Hematopoietic multipotent progenitor cell treated with erythropoietin and hydrocortisone succinate and interleukin-3 and kit ligand, for 4 days (in vitro differentiated cells): ENCODE data around the gene TENM4.

ENCODE experiments used
- DNase-seq: peaks from one replicate; pipeline ENCODE4 v3.0.0-alpha.2; 2015

TENM4 gene

GRCh38 chr11:79440571-79441460, at the start of gene TENM4:
Gene TENM4 (minus strand): TSS chr11:79441030. CDS start chr11:79069944, 371,086 bp downstream.
- peak; percentile 30 for DNase-seq

DNA sequence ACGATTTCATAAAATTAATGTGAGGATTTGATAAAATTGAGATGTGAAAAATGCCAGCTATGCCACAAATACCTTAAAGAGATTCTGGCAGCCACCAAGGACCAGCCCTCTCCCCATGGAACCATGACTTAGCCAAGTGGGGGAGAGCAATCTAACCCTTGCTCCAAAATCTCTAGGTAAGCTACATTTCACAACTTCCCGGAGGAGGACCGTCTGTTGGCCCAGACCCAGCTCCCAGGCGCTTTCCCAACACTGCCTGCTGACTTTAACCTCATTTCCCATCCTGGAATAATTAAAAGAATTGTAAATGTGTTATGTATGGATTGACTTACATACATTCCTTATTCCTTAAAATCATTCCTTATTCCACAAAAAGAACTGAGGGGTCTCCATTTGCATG, 47.5 kb upstream of the TENM4 start:
- no peak for DNase-seq

DNA sequence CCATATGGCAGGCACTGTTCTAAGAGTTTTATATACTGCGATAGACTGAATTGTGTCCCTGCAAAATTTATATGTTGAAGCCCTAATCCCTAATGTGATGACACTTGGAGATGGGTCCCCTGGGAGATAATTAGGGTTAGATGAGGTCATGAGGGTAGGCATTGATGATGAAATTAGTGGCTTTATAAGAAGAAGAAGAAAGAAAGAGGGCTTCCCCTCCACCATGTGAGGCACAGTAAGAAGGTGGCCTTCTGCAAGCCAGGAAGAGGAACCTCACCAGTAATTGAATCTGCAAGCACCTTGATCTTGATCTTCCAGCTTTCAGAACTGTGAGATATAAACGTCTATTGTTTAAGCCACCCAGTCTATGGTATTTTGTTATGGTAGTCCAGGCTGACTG, 46.6 kb upstream of the TENM4 start:
- no peak for DNase-seq

DNA sequence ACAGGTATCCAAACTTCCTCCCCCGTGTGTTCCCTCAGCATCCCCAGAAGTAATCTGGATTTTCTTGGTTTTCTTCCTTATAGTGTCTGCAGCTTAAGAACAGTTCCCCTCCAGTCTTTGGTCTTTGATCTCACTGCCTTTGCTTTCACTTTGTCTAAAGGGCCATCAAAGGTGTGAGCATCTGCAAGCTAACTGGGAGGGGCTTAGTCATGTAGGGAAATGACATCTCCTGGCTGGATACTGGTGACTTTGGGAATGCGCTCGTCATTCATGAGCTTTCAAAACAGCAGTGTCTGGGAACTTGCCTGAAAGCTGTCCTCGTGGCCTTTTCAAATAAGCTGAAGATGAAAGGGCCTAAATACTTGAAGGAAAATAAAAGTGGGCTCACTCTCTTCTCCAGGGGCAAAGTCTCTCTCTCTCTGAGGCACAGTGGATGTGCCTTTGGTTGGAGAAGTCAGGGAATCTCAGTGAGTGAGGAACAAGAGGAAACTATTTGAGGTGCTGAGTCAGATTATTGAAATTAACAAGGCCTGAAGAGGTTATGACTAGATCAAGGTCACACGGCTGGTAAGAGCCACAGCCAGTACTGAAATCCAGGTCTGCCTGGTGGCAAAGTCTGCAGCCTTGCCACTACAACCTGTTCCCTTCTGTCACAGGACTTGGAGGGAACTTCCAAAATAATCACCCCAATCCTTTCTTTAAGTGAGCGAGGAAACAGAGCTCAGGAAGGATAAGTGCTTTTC, 45.6 kb upstream of the TENM4 start:
- no peak for DNase-seq

DNA sequence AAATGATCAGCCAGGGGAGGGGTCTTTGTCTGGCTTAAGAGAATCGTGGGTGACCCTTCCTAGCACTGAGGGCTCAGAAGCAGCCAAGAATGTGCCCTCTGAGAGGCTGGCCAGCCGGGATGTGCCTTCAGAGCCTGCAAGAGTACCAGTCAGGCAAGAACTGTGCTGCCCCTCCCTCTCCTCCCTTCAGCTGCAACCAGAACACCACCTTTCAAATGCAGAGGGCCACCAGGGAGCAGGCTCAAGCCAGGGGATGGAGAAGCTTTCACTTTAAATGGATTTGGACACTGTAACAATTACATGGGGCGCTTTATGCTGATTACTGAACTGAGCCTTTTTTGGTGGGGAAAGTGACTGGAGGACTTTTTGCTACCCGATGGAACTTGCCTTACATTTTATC, 44.9 kb upstream of the TENM4 start:
- no peak for DNase-seq

DNA sequence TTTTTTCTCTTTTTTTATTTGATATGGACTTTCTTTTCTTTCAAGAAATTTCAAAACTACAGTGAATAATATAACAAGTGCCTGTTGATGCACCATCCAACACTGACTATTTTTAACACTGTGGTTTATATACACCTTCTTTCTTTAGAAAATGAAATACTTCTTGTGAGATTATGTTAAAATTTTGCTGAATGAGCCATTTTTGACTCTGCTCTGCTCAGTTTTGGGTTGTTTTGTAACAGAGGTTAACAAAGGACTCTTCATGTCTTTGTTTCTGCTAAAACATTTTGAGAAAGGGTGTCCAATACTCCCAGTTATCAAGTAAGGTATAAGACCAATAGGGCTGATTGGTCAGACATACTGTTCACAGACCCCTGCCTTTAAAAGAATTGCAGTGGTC, 44.0 kb upstream of the TENM4 start:
- no peak for DNase-seq

DNA sequence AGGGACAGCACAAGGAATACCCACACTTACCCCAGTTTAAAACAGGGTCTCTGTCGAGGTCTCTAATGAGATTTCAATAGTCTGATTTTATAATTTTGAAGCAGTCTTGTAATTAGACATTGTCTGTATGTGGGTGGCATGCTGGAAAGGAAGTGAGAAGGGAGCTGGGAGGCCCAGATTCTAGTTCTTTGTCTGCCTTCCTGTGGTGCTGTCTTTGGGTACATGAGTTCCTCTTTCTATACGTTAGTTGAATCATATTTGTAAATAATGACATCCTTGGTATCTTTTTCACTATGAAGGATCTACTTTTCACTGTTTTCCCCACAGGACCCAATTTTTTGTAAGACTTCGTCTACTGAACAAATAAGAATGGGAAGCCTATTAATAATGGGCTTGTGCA, 42.0 kb upstream of the TENM4 start:
- peak; percentile 5 for DNase-seq

DNA sequence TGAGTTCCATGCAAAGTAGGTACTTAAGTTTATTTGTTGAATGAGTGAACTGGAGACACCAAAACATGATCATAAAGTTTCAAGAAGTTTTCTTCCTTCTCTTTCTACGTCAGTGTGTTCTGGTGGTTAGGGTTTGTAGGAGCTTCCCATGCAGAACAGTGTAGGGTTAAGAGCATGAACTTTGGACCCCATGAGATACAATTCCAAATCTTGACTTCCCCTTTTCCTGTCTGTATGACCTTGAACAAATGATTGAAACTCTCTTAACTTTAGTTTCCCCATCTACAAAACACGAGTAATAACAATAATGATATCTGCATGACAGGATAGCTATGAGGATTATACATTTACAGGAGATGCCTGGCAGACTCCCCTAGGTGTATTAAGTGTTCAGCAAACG, 41.0 kb upstream of the TENM4 start:
- DNase-seq: no peak

- DNase-seq: no peak
These were observed 40.0 kb upstream of the TENM4 start for GRCh38 chr11:79480864-79481263.

DNA sequence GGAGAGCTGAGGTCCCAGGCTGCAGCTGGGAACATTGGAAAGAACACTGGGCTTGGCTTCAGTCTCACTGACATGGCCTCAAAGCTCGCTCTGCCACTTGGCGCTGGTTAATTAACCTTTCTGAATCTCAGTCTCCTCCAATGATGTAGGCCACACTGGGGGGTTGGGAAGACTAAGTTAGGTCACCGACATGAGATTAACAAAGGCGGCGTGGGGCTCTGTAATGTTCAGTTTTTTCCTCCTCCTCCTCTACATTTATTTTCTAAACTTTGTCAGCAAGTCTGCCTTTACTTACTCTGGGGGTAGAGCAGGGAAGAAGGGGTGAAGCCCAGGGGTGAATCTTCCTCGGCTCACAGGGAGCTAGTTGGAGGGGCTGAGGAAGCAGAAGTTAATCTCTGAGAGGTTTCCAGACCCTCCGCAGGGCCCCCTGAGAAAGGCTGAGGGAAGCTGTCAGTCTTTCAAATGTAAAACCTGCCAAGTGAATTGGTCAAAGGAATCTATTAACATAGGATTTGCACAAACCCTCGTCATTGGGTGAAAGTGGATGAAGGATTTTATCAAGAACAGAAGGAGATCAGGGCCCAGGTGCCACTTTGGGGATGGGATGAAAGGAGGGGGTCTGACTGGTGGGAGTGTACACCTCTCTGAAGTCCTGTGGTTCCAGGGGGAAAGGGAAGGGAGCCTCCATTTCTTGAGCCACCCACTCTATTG, 32.1 kb upstream of the TENM4 start:
- DNase-seq: no peak

DNA sequence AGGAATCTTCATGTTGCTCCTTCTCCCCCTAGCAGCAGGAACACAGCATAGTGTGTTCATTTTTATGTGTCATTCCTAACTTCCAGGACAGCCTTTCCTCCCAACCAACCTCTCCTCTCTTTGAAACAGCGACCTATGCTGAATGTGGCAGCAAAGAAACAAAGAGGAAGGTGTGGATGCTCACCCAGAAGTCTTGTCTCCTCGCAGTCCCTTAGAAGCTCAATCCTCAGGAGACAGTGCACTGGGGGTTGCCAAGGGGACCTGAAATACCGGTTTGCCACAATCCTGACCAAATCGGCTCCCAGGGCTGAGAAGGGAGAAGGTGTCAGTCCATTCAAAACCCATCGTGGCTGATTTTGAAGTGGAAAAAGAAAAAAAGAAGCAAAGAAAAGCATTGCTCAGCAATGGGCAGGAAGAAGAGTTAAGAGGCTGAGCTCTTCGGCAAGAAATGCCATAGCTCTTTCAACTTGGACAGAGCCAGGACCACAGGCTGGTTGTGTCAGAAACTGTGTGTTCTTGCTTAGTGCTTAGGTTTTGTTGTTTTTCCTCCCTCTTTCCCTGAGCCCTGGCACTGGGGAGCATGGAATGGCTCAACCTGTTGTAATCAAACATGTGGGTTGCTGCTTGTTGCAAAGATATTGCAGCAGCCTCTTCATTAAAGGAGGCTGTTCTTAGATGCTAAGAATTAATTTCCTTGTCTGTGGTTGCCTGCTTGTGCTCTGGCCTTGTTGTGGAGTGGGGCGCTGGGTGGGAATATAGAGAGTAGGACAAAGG, 30.4 kb upstream of the TENM4 start:
- no peak for DNase-seq

DNA sequence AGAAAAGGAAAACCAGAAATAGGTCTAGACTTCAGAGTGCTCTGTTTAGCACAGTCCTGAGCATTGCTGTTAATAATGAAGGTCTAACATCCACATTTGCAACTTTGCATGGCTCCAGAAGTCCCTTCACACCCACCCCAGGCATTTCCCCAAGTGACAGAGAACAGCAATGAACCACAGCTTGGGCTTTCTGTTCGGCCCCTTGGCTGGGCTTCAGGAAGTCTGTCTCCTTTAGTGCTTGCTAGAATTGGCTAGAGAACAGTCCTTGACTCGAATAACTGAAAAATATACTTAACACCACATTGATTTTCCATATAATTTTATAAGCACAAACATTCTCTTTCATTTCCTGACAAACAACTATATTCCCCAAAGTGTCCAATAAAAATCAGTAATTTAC, 29.3 kb upstream of the TENM4 start:
- DNase-seq: no peak

DNA sequence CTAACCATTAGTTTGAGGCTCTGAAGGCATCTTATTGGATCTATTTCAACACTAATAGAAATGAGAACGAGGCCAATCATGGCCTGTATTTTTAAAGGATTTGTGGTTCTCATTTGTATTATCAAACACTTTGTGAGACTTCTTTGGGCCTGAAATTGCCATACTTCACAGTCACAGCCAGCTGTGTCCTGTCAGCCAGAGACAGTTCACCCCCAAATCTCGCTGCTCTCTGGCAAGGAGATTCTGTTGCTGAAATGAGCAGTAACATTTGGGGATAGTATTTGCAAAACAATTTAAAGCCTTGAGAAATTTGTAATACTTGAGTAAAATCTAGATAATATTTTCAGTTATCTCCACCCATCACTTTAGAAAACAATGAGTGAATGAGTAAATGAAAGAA, 26.9 kb upstream of the TENM4 start:
- DNase-seq: no peak

DNA sequence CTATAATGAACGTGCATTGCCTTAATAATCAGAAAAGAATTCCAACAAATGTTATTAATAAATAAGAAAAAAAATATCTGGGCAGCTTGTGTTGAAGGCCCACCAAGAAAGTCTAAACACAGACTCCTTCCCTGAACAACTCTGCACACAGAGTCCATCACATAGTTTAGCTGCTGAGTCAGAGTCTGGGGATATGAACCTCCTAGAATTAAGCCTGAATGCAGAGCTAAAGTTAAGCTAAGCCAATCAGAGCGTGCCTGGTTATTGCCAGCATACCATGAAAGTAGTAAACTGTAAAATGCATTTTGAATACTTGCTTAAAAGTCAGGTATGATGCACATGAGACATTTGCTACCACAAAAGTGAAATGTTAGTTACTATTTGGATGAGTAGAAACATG, 25.6 kb upstream of the TENM4 start:
- no peak for DNase-seq

GRCh38 chr11:79465160-79465559, 24.3 kb upstream of the TENM4 start:
- no peak for DNase-seq

GRCh38 chr11:79461666-79462645, 21.1 kb upstream of the TENM4 start:
- no peak for DNase-seq

- DNase-seq: no peak
These were observed 20.3 kb upstream of the TENM4 start for GRCh38 chr11:79461144-79461543.

DNA sequence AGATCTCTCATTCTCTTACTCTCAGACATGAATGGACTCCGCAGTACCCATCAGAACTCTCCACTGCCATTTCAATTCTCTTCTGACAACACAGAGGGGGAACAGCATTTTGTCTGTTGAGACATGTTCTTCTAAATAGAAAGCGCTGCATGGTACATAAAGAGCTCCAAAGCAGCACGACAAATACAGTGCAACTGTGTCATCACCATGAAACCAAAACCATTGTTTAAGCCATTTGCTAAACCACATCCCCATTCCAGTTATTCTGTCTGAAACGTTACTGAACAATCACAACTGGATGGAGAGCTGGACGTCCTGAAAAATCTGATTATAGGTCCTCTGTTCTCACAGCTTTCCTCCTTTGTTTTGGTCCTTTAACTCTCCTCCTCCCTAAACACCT, 17.9 kb upstream of the TENM4 start:
- DNase-seq: no peak

DNA sequence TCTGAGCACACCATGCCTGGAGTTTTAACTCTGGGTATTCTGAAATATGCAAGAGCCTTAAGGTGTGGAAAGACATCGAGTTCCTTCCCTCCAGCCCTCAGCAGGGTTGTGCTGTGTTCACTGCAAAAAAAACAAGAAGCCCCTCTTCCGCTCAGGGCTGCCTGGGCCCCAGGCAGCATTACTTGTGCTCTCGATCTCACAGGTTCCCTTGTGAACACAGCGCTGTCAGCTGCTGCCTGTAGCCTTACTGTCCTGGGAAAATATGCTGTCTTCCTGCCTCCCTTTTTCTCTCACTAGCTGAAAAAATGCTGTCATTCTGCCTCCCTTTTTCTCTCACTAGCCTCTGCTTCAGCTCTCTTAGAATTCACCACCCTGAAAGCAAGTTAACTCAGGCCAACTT, 15.7 kb upstream of the TENM4 start:
- DNase-seq: no peak

- no peak for DNase-seq
These were observed 12.8 kb upstream of the TENM4 start for GRCh38 chr11:79453617-79454016.

- DNase-seq: no peak
These were observed 8.2 kb upstream of the TENM4 start for GRCh38 chr11:79449040-79449439.
